GM19324 (cell line): ENCODE data around the gene YIPF6.
"Not testable (repeated sequence)": the region's sequence is repeated elsewhere in the genome, so short reads cannot be mapped to it uniquely, and the experiment has no call there.

Experiments
- ATAC-seq: cut with Tn5 transposase; IDR thresholded peaks from one replicate; pipeline ENCODE4 v1.9.1; 2021; ENCODE audit warnings: mild to moderate bottlenecking, moderate library complexity; ENCODE audit not compliant: unreplicated experiment, low FRiP score

Gene YIPF6

GRCh38 chrX:68498508-68499379 is at the start of gene YIPF6:
YIPF6 (plus strand) TSS chrX:68499051; CDS start chrX:68499067, 16 bp downstream.
- peak; percentile 96 for ATAC-seq

GRCh38 chrX:68451720-68452119 is 47.1 kb upstream of the YIPF6 start:
- no peak for ATAC-seq

GRCh38 chrX:68454476-68455150 is 44.2 kb upstream of the YIPF6 start:
- ATAC-seq: no peak

GRCh38 chrX:68455151-68455510 is 43.7 kb upstream of the YIPF6 start:
- ATAC-seq: no peak

GRCh38 chrX:68461093-68461492 is 37.8 kb upstream of the YIPF6 start:
- no peak for ATAC-seq

- no peak for ATAC-seq
Observed at GRCh38 chrX:68461576-68461975, 37.3 kb upstream of the YIPF6 start.

GRCh38 chrX:68462197-68462596 is 36.7 kb upstream of the YIPF6 start:
- no peak for ATAC-seq

GRCh38 chrX:68462653-68463052 is 36.2 kb upstream of the YIPF6 start:
- peak; percentile 63 for ATAC-seq

- ATAC-seq: no peak
Observed at GRCh38 chrX:68463880-68464279, 35.0 kb upstream of the YIPF6 start.

- ATAC-seq: no peak
Observed at GRCh38 chrX:68464796-68465195, 34.1 kb upstream of the YIPF6 start.

- ATAC-seq: no peak
Observed at GRCh38 chrX:68480969-68481368, 17.9 kb upstream of the YIPF6 start.

GRCh38 chrX:68486198-68486597 is 12.7 kb upstream of the YIPF6 start:
- not testable (repeated sequence) for ATAC-seq

- no peak for ATAC-seq
Observed at GRCh38 chrX:68487254-68487653, 11.6 kb upstream of the YIPF6 start.

GRCh38 chrX:68487924-68488323 is 10.9 kb upstream of the YIPF6 start:
- no peak for ATAC-seq

- ATAC-seq: no peak
Observed at GRCh38 chrX:68488657-68489056, 10.2 kb upstream of the YIPF6 start.

- ATAC-seq: no peak
Observed at GRCh38 chrX:68490644-68491043, 8.2 kb upstream of the YIPF6 start.

GRCh38 chrX:68492583-68492982 is 6.3 kb upstream of the YIPF6 start:
- ATAC-seq: no peak

GRCh38 chrX:68493776-68494175 is 5.1 kb upstream of the YIPF6 start:
- ATAC-seq: not testable (repeated sequence)

- ATAC-seq: no peak
Observed at GRCh38 chrX:68498044-68498507, 775 bp upstream of the YIPF6 start.

GRCh38 chrX:68499543-68500504 is 973 bp downstream of the YIPF6 start:
- ATAC-seq: no peak
